SK-MEL-5 (cell line): ENCODE results near the gene CCSER2. TPM values are rescaled to one million over a fixed set of nuclear protein-coding genes. Genes with fewer than 3 reads are reported as not detected.
"Not testable (repeated sequence)": the region's sequence is repeated elsewhere in the genome, so short reads cannot be mapped to it uniquely, and the experiment has no call there.

Experiments
- DNase-seq: peaks from one replicate; pipeline ENCODE4 v3.0.0-alpha.2; 2016; ENCODE audit warnings: low read depth, low spot score
- in situ Hi-C: cut with HindIII; loops from 2 replicates; pipeline ENCODE4 v1.10.0; 2016; ENCODE audit warnings: low sequenced_read_pairs, high pct_unique_total_duplicates, low pct_unique_long_range_greater_than_20kb
- total RNA-seq: library from RNA; depleted of rRNA; stranded (reverse); fragments of >200 nt; shearing (Covaris generic); gene quantifications from 2 replicates; pipeline ENCODE4 v1.2.3, GENCODE V29; 2014

Gene CCSER2
- total RNA-seq, 1 experiment from 2014 or later = 15.6 TPM

DNA sequence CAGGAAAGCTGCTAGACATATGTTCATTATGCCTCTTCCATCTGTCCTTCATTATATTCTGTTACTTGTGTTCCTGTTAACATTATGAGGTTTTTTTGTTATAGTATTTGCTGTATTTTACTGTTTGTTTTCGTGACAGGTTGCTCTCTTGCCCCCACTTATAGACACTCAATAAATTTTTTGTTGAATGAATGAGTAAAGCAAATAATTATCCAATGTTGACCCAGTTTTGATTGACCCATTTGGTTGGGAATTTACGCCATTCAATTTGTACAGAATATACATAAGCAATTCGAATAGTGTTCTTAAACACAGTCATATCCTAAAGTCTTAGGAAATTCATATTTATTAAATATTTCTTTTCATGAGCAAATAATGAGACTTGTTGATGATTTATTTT lies 11.8 kb downstream of the CCSER2 start:
- no peak for DNase-seq
- in situ Hi-C loops = no loop called here

DNA sequence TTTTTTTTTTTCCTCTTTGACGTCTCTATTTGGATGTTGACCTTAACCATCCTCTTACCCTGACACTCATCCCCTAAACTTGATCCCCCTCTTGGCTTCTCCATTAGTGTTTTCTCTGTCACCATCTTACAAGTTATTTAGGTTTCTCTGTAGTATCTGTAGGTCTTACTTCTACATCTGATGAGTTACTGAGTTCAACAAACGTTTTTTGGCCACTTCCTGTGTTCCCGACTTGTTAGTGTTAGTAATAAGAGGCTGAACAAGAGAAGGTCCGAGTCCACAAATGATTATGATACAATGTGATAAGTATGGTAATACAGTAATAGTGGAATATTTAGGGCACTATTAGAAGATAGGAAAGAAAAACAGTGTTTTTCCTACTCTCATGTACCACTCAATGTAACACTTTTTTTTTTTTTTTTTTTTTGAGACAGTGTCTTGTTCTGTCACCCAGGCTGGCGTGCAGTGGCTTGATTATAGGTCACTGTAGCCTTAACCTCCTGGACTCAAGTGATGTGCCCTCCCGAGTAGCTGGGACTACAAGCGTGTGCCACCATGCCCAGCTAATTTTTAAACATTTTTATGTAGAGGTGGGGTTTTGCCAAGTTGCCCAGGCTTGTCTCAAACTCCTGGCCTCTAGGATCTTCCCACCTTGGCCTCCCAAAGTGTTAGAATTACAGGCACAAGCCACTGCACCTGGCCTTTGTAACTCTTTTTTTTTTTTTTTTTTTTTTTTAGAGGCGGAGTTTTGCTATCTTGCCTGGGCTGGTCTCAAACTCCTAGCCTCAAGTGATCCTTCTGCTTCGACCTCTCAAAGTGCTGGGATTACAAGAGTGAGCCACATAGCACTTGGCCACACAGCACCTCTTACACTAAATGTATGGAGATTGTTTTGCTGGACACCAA lies 12.5 kb downstream of the CCSER2 start:
- no peak for DNase-seq
- in situ Hi-C loops = no loop called here

DNA sequence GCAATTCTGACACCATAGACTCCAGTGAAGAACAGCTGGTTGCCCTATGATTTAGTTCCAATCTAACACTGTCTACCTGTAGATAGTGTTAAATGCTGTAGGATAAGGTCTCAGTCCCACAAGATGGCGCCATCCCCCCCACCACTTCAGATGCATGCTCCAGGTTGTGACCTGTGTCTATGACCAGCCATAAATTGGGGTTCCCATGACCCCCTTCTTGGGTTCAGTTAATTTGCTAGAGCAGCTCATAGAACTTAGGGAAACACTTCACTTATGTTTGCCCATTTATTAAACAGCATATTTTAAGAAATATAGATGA lies 13.1 kb downstream of the CCSER2 start:
- in situ Hi-C loops = no loop called here
- DNase-seq = no peak

DNA sequence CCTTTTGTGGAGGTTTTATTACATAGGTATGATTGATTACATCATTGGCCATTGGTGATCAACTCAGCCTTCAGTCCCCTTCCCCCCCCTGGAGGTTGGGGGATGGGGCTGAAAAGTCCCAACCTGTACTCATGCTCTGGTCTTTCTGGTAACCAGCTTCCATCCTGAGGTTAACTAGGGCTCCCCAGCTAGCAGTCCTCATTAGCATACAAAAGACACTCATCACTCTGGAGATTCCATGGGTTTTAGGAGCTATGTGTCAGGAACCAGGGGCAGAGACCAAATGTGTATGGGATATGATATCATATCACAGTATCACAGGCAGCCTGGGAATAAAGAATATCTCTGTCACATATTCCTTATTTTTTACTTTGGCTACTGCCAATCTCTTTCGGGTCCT lies 13.6 kb downstream of the CCSER2 start:
- no peak for DNase-seq
- in situ Hi-C loops = no loop called here

DNA sequence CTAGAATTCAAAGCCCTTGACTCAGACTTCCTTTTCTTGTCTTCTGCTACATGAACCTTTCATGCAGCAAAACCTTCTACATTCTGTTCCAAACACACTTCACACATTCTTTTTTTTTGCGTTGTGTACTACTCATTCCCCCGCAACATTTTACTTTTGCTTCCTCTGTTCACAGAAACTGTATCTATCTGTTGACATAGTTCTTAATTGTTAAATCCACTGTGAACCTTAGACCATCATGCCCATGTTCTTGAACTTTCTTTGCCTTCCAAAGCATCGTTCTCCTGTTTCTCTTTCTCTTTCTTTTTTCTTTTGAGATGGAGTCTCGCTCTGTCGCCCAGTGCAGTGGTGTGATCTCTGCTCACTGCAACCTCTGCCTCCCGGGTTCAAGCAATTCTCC lies 14.2 kb downstream of the CCSER2 start:
- in situ Hi-C loops = no loop called here
- no peak for DNase-seq

DNA sequence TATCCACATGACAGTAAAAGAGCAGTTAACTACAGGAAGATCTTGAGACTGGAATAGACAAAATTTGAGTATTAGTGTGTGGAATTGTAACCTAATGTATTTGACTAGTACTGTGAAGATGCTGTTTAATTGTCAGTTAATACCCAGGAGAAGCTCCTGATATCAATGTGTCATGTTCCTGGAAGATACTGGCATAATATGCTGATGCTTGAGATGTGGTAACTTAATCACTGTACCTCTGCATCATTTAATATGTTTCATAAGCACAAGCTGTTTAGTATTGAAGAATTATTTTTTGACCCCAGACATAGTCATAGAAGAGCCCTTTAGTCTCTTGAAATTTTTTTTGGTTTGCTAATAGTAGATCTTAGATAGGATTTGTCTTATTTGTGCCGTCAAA lies 15.4 kb downstream of the CCSER2 start:
- in situ Hi-C loops = no loop called here
- no peak for DNase-seq

DNA sequence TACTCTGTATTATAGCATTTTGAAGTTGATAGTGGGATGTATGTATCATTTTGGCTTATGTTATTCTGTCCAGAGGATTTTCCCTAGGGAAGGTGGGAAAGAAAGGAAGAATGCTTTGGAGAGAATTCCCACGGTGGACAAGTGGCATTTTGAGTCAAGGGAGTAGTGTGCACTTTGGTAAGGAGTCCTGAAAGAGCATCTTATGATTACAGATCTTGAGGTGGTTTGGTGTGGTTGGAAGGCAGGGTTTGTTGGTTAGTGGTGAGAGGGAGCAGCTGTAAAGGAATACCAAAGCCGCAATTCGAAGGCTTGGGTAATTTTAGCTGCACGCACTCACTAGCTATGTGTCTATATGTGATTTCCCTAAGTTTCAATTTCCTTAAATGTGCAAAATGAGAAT lies 16.1 kb downstream of the CCSER2 start:
- DNase-seq = peak; percentile 4
- in situ Hi-C loops = no loop called here

DNA sequence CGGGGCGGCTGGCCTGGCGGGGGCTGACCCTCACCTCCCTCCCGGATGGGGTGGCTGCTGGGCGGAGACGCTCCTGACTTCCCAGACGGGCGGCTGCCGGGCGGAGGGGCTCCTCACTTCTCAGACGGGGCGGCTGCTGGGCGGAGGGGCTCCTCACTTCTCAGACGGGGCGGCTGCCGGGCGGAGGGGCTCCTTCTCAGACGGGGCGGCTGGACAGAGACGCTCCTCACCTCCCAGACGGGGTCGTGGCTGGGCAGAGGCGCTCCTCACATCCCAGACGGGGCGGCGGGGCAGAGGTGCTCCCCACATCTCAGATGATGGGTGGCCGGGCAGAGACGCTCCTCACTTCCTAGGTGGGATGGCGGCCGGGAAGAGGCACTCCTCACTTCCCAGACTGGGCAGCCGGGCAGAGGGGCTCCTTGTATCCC lies 19.2 kb downstream of the CCSER2 start:
- in situ Hi-C loops, DNase-seq: not testable (repeated sequence)

DNA sequence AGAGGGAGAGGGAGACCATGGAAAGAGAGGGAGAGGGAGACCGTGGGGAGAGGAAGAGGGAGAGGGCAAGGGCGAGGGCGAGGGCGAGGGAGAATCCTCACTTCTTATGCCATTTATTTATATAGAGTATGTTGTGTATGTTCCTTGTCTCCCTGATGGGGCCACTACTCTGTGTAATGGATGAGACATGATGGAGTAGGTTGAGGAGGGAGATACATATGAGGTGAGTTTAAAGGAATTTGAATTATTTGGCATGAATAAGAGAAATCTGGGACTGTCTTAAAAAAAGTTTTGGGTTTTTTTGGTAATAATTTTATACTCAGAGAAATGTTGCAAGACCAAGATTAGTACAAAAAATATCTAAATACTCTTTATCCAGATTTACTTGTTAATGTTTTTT lies 20.1 kb downstream of the CCSER2 start:
- in situ Hi-C loops = no loop called here
- no peak for DNase-seq

DNA sequence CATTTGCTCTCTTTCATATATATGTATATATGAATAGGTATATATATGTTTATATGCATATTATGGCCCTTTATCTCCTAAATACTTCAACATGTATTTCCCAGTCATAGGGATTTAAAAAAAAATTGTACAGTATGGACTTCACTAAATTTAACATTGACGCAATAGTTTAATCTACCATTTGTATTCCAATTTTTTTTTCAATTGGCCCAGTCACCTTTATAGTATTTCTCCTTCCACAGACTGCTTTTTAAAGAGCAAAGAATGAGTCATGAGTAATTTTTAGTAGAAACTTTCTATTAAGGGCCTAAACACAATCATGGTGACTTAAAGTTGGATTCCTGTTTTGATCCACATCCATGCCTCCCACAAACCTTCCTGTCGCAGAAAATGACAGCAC lies 20.5 kb downstream of the CCSER2 start:
- in situ Hi-C loops = no loop called here
- no peak for DNase-seq

DNA sequence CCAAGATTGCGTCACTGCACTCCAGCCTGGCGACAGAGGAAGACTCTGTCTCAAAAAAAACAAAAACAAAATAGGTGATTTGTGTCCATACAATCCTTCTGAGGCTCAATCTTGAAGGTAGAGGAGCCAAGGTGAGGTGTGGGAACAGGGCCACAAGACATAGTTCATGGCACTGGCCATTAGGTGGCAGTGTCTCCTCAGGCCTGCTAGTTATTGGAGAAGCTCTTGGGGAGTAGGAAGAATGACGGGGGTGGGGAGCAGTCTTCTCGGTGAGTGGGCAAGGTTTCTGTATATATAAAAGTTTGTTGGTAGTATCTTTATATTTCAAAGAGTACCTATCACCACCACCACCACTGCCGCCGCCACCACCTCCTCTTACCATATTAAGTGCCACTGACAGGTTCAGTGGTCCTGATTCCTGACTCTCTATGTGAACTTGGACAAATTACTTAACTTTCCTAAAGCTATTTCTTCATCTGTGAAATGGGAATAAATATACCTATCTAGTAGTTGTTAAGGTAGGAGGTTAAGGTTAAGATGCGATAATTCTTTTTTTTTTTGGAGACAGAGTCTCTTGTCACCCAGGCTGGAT lies 24.0 kb downstream of the CCSER2 start:
- in situ Hi-C loops = no loop called here
- DNase-seq = peak; percentile 64

DNA sequence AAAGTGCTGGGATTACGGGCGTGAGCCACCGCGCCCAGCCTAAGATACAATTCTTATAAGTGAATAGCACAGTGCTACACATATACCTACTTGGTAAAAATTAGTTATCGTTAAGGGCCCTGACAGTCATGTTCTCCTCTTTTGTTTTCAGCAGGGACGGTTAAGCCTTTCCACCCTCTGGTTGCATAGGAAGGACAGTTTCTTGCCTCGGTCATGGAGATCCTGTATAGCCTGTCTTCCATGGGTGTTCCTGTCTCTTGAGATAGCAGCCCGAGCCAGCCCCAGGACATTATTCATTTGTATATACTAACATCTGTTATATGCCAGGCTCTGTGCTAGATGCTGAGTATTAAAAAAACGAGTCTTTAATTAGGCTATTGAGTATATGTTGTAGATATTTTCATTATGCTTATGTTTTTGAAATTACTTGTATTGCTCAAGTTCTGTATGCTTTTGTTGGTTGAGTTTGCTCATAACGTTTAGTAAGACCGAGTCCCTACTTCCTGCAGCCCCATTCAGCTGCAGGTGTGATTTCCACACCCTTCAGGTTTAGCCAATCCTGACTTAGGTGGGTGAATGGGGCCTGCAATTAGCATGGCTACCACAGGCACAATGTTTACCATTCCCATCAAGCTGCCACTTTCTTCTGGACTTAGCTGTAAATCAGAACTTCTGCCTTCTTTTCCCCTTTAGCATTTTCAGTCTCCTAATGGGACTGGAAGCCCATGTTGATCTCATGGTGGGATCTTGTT lies 24.8 kb downstream of the CCSER2 start:
- DNase-seq = no peak
- in situ Hi-C loops = no loop called here

DNA sequence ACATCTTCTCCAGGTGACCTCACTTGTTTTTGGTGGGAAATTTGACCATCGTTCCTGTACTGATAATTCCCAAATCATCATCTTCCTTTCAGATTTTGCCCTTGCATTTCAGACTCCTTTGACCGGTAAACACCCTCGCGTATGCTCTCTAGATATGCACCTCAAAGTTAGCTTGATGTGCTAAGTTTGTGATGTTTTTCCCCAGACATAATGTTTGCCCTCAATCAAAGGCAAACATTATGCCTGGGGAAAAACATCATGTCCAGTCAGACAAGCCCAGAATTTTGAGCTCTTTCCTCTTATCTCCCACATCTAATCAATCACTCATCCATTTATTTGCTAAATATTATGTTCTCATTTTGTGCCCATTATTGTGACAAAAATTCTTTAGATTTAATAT lies 26.2 kb downstream of the CCSER2 start:
- no peak for DNase-seq
- in situ Hi-C loops = no loop called here

DNA sequence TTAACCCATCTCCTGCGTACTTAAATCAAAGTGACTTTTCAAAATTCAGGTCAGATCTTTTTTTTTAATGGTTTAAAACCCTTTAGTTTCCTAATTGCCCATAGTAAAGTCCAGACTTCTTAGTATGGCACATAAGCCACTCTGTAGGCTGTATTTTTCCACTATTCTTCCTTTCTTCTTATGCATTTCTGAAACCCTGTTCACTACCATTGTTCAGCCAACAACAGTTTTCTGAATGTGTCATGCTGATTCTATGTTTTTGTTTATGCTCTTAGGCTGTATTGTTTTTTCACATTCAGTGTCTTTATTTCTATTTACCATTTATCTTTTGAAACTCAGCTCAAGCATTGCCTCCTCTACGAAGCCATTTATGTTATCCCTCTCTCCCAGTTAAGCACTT lies 26.7 kb downstream of the CCSER2 start:
- in situ Hi-C loops = no loop called here

DNA sequence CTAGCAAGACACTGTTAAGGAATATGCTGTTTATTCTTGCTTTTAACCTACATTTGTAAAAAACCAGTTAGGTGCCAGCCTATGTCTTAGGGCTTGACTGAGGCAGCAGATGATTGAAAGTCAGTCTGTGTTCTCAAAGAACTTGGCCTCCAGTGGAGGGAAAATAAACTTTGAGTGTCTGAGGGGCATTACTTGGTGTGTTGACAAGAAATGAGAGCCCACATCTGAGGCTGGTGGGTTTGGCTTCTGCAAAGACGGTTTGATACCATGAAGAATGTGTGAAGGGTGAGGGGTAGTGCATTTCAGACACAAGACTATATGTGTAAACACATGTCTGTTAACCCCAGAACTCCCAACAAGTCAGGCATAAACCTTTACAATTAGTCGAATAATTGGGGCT lies 28.5 kb downstream of the CCSER2 start:
- no peak for DNase-seq
- in situ Hi-C loops = no loop called here

More for the DNA sequence above, 26.7 kb downstream of the CCSER2 start:
- DNase-seq = no peak

DNA sequence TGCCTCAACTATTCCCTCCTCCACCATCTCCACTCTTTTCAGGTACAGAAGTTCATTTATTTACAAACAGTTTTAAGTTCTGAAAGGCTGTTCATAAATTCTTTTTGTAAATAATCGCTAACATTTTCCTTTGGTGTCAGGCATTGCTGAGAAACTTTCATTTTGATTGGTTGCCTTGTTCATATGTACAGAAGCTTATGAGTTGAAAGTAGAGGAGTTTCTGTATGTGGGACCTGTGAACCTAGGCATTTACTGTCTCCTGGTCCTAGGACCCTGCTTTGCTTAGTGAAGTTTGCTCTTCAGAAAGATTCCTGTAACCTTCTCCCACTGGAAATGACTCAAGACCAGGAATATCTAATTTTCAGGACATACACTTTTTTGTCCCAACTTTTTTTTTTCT lies 30.4 kb downstream of the CCSER2 start:
- no peak for DNase-seq
- in situ Hi-C loops = no loop called here

DNA sequence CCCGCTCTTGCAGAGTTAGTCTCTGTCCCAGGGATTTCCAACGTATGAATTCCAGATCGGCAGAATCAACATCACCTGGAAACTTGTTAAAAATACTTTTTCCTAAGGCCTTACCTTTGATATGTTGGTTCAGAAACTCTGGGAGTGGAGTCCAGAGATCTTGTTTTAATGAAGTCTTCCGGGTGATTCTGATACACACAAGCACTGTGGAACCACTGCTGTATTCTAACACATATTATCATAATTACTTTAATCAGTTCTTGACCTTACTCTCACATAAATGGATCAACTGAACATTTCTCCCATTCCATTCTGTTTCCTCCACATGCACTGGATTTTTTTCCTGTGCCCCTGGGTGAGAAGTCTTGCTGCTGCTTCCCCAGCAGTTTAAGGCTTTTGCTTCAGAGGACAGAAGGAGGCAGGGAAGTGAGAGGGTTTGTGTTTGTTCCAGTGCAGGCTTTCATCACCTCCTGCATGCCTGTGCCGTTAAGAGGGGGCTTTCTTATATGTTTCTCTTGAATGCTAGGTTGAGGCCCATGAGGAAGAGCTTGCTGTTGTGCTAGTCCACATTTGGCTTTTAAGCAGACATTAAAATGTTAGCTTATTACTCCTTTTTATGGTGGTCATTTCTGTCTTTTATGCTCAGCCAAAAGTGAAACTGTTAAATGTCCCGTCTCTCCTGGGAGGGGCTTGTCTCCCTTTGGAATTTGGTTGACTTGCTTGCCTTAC lies 32.4 kb downstream of the CCSER2 start:
- peak; percentile 11 for DNase-seq
- in situ Hi-C loops = no loop called here

DNA sequence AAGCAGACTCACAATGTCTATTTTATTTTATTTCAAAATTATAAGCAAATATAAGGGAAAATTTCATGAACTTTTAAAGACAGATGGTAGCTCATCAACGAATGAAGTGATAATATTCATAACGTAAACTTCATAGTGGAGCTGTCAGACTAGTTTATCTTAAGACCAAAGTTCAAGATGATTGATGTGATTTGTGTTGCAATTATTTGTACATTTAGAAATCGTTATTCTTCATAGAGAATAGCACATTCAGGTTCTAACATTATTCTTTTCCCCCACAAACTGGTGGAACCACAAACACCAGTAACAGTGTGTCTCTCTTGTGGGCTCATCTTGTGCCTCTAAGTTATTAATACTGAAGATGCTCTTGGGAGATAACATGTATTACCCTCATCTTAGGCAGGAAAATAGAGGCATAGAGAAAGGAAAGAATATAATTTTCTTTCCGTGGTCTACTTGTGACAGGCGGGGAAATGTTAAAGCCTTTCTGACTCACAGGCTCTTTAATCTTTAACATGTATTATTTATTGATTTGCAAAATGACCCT lies 37.0 kb downstream of the CCSER2 start:
- in situ Hi-C loops = no loop called here
- no peak for DNase-seq
